Osteocyte (in vitro differentiated cells): ENCODE measurements around the gene CHGA. TPM values are rescaled to one million over a fixed set of nuclear protein-coding genes. Genes with fewer than 3 reads are reported as not detected.

Source experiments
- DNase-seq: peaks from one replicate; pipeline ENCODE4 v3.0.0; 2021; ENCODE audit warnings: mixed read lengths; ENCODE audit not compliant: unreplicated experiment; ENCODE audit errors: extremely low spot score
- H3K27ac Mint-ChIP-seq: one replicate; pipeline ENCODE4 v1.8.0; 2021; ENCODE audit warnings: mild to moderate bottlenecking, mixed read lengths; ENCODE audit not compliant: unreplicated experiment
- H3K27me3 Mint-ChIP-seq: one replicate; pipeline ENCODE4 v1.8.0; 2021; ENCODE audit warnings: mixed read lengths; ENCODE audit not compliant: unreplicated experiment
- H3K36me3 Mint-ChIP-seq: one replicate; pipeline ENCODE4 v1.8.0; 2021; ENCODE audit warnings: mixed read lengths; ENCODE audit not compliant: unreplicated experiment
- H3K4me1 Mint-ChIP-seq: one replicate; pipeline ENCODE4 v1.8.0; 2021; ENCODE audit warnings: mixed read lengths; ENCODE audit not compliant: unreplicated experiment
- H3K4me3 Mint-ChIP-seq: one replicate; pipeline ENCODE4 v1.8.0; 2021; ENCODE audit warnings: mild to moderate bottlenecking, moderate library complexity, mixed read lengths; ENCODE audit not compliant: unreplicated experiment
- H3K9me3 Mint-ChIP-seq: one replicate; pipeline ENCODE4 v1.8.0; 2021; ENCODE audit warnings: mixed read lengths; ENCODE audit not compliant: unreplicated experiment
- total RNA-seq: library from RNA; stranded (reverse); gene quantifications from 2 replicates; pipeline ENCODE4 v1.2.1, GENCODE V29; 2021
- TF ChIP-seq, protein P1 (sequence below): fragments of 200-600 bp; sonication (generic); IDR thresholded peaks from 2 replicates; pipeline ENCODE4 v1.5.0; 2021; ENCODE audit warnings: antibody characterized with exemption, mild to moderate bottlenecking, moderate library complexity

The CHGA gene
- total RNA-seq, 1 donor from 2014 or later, result 0.27 TPM

DNA sequence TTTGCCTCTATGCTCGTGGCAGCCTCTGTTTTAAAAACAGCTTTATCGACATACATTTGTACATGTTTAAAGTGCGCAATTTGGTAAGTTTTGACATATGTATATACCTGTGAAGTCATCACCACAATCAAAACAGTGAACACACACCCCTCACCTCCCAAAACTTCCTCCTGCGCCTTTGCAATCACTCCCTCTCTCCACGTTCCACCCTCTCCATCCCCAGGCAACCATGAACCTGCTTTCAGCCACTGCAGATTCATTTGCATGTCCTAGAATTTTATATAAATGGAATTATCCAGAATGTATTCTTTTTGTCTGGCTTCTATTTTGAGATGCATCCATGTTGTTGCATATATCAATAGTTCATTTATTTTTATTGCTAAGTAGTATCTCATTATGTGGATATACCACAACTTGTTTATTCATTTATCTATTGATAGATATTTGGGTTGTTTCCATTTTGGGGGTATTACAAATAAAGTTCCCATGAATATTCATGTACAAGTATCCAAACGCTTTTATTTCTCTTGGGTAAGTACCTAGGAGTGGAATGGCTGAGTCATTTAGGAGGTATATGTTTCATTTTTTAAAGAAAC is 15.5 kb upstream of the CHGA start:
- no peak overlapping the region for H3K27ac Mint-ChIP-seq
- TF ChIP-seq, protein P1, sequence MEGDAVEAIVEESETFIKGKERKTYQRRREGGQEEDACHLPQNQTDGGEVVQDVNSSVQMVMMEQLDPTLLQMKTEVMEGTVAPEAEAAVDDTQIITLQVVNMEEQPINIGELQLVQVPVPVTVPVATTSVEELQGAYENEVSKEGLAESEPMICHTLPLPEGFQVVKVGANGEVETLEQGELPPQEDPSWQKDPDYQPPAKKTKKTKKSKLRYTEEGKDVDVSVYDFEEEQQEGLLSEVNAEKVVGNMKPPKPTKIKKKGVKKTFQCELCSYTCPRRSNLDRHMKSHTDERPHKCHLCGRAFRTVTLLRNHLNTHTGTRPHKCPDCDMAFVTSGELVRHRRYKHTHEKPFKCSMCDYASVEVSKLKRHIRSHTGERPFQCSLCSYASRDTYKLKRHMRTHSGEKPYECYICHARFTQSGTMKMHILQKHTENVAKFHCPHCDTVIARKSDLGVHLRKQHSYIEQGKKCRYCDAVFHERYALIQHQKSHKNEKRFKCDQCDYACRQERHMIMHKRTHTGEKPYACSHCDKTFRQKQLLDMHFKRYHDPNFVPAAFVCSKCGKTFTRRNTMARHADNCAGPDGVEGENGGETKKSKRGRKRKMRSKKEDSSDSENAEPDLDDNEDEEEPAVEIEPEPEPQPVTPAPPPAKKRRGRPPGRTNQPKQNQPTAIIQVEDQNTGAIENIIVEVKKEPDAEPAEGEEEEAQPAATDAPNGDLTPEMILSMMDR, result no peak
- H3K9me3 Mint-ChIP-seq, result no peaks in the 10 kb centered on the region
- no peak for DNase-seq
- no peaks in the 10 kb centered on the region for H3K4me1 Mint-ChIP-seq
- peaks cover 30% of the 10 kb centered on the region for H3K27me3 Mint-ChIP-seq
- no peak overlapping the region for H3K4me3 Mint-ChIP-seq
- no peaks in the 10 kb centered on the region for H3K36me3 Mint-ChIP-seq

DNA sequence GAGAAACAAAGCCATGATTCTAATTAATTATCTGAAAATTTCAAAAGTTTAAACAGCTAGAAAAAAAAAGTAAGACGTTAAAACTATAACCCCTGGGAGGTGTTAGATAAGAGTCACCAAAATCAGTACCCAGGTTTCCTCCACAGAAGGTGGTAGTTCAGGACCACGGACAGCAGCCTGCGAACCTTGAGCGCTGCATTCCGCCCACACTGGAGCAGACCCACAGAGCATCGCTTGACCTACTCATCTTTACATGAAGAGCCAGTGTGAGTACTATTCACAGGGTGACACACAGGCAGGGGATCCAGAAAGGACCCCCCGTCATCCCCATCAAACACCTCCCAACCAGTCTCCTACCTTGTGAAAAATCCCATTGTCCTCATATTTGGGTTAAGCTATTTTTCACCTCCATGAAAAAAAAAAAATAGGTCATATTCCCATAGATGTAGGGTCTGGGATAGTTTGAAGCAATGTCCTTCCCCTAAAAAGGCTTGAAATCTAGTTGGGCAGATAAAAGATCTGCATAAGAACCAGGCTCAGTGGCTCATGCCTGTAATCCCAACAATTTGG is 8.8 kb upstream of the CHGA start:
- no peak for DNase-seq

DNA sequence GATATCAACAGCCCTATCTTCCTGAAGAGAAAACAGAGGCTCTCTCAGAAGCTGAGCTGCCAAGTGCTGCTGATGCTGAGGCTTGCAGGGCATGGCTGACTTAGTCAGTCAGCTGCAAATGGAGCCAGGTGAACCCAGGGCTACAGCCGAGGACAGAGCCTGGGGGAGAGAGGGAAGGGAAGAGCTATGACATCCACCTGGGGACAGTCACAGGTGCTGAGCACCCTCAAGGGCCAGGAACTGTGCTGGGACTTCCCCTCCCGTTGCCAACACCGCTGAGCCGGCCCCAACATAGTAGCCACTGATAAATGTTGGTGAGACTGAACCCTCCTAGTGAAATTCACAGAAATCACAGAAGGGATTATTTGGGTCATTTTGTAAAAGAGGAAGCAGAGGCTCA is 6.7 kb upstream of the CHGA start:
- TF ChIP-seq, protein P1, result no peak
- no peak for DNase-seq
- Mint-ChIP-seq H3K4me1 (no peaks in the 10 kb centered on the region), H3K27me3 (peaks cover 4% of the 10 kb centered on the region), H3K36me3 (no peaks in the 10 kb centered on the region), H3K4me3 (no peak overlapping the region), H3K9me3 (no peaks in the 10 kb centered on the region), H3K27ac (no peak overlapping the region)

More for the DNA sequence above, 8.8 kb upstream of the CHGA start:
- Mint-ChIP-seq H3K9me3 (no peaks in the 10 kb centered on the region), H3K27ac (no peak overlapping the region), H3K27me3 (no peaks in the 10 kb centered on the region), H3K4me1 (no peaks in the 10 kb centered on the region), H3K36me3 (no peaks in the 10 kb centered on the region), H3K4me3 (no peak overlapping the region)
- TF ChIP-seq, protein P1, result no peak

DNA sequence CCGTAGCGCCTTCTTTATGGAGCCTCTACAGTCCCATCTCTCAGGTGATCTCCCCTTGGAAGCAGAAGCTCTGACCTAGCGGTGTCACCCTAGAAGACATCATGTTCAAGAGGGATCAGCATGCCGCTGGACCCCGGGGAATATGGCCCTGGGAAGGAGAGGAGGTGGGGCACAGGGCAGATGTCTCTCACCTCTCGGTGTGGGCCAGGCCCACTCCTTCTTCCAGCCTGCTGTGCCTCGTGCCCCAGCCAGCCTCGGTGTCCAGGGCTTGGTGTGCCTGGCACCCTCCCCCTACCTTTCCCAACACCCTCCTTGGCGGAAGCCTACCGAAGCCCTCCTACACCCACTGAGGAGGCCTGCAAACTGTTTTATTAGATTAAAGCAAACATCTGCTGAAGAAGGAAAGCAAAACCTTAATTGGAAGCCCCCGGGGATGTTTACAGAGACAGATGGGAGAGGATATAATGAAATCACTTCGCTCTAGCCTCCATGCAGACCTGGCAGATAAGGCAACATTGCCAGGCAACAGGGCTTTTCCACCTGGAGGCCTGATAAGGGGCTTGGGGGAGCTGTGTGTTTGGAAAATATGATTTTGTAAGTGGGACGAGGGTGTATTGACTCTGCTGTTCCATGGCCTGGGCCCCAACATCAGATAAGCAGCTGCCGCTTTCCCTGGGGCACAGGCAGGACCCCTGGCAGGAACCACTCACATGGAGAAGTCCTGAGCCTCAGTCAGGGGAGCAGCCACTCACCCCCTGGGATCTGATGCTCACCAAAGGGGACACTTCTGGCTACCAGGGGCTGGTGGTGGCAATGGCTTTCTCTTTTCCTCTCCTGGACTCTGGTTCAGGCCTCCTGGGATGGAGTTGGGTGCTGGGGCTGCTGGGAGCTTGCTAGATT is 5.7 kb upstream of the CHGA start:
- no peaks in the 10 kb centered on the region for H3K36me3 Mint-ChIP-seq
- H3K9me3 Mint-ChIP-seq, result no peaks in the 10 kb centered on the region
- no peaks in the 10 kb centered on the region for H3K4me1 Mint-ChIP-seq
- TF ChIP-seq, protein P1, result no peak
- peaks cover 13% of the 10 kb centered on the region for H3K27me3 Mint-ChIP-seq
- no peak overlapping the region for H3K4me3 Mint-ChIP-seq
- no peak overlapping the region for H3K27ac Mint-ChIP-seq
- no peak for DNase-seq

DNA sequence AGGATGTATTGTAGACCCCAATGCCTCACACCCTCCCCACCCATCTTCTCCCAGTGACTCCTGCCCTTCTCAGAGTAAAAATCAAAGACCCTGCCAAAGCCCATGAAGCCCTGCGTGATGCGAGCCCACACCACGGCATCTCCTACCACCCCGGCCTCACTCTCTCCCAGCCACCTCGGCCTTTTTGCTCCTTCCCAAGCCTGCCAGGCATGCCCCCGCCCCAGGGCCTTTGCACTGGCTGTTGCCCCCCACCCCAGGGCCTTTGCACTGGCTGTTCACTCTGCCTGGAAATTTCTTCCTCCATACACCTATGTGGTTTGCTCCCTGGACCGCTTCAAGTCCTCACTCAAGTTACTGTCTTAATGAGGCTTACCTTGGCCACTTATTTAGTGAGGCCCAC is 5.0 kb upstream of the CHGA start:
- no peaks in the 10 kb centered on the region for H3K36me3 Mint-ChIP-seq

More for the DNA sequence above, 5.0 kb upstream of the CHGA start:
- no peak overlapping the region for H3K4me3 Mint-ChIP-seq
- DNase-seq, result no peak
- H3K27ac Mint-ChIP-seq, result no peak overlapping the region
- TF ChIP-seq, protein P1, result no peak
- H3K4me1 Mint-ChIP-seq, result peaks cover 3% of the 10 kb centered on the region
- H3K27me3 Mint-ChIP-seq, result peaks cover 17% of the 10 kb centered on the region
- no peaks in the 10 kb centered on the region for H3K9me3 Mint-ChIP-seq
